C1 segment of cervical spinal cord (tissue), 14 donors: Measurements from ENCODE around the gene UBAP2.

ENCODE experiments used
- DNase-seq, 14 donors: peaks; one replicate each; lab custom pipeline; 2025; lab: John Stamatoyannopoulos, UW

Gene UBAP2

DNA sequence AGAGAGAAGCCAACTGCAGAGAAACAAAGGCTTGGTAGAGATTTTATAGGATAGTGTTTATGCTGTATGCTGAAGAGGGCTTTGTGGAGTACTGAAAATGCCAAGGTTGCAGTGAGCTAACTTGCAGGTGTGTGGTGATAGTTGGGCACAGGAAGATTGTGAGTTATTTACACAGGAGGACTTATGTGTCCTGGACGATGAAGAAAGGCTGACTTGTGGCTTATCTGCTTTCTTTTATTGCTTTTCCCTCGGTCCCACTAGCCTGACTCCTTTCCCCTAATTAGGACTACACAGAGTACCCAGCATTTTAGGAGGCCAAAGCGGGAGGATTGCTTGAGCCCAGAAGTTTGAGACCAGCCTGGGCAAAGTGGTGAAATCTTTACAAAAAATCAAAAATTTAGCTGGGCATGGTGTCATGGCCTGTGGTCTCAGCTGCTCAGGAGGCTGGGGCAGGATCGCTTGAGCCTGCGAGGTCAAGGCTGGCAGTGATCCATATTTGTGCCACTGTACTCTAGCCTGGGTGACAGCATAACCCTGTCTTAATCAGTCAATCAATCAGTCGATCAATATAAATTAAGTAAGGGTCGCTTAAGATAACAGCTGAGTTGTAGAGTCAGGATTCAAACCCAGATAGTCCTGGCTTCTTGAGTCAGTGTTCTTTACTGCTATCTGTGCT is 169.9 kb downstream of the UBAP2 start:
- peak in 1 of 14 donors; percentile 1 for DNase-seq

DNA sequence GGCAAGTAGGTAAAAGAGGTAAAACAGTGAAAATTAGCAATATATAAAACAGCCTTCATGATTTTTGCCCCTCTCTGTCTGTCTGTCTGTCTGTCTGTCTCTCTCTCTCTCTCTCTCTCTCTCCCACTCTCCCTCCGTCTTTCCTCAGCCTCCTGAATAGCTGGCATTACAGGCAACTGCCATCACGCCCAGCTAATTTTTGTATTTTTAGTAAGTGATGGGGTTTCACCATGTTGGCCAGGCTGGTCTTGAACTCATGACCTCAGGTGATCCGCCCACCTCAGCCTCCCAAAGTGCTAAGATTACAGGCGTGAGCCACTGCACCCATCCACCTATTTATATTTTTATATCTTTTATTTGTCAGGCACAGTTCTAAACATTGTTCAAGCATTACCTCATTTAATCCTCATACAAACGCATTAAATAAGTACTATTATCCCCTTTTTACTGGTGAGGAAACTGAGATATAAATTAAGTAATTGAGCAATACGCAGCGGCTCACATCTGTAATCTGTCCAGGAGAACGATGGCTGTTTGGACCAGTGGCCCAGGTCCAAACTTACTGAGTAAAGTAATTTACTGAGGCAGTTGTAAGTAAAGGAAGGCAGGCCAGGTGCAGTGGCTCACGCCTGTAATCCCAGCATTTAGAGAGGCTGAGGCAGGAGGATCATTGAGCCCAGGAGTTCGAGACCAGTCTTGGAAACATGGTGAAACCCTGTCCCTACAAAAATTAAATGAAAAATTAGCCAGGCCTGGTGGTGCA is 170.8 kb downstream of the UBAP2 start:
- no peak for DNase-seq
